ENCODE data around the gene TMEM101.
"Not testable (repeated sequence)": the region's sequence is repeated elsewhere in the genome, so short reads cannot be mapped to it uniquely, and the experiment has no call there.

Gene TMEM101

GRCh38 chr17:44000871-44001460, 13.8 kb downstream of the TMEM101 start:
- DNase-seq (ENCODE audit: low read depth in 2 of 2), result no peak

- DNase-seq (ENCODE audit: low read depth in 2 of 2), result no peak
Measured at GRCh38 chr17:44000141-44000860, 14.5 kb downstream of the TMEM101 start.

- no peak for DNase-seq (ENCODE audit: low read depth in 2 of 2)
Measured at GRCh38 chr17:43999024-43999423, 15.7 kb downstream of the TMEM101 start.

- DNase-seq (ENCODE audit: low read depth in 2 of 2), result no peak
Measured at GRCh38 chr17:43998552-43998951, 16.2 kb downstream of the TMEM101 start.

- not testable (repeated sequence) for DNase-seq (ENCODE audit: low read depth in 2 of 2)
Measured at GRCh38 chr17:43997180-43997579, 17.6 kb downstream of the TMEM101 start.

- no peak for DNase-seq (ENCODE audit: low read depth in 2 of 2)
Measured at GRCh38 chr17:43995150-43995471, 19.7 kb downstream of the TMEM101 start.

GRCh38 chr17:43994272-43995149, 20.3 kb downstream of the TMEM101 start:
- peak in 1 of 2 donors; percentile 41 for DNase-seq (ENCODE audit: low read depth in 2 of 2)

- no peak for DNase-seq (ENCODE audit: low read depth in 2 of 2)
Measured at GRCh38 chr17:43992641-43993040, 22.1 kb downstream of the TMEM101 start.

- no peak for DNase-seq (ENCODE audit: low read depth in 2 of 2)
Measured at GRCh38 chr17:43988301-43988700, 26.5 kb downstream of the TMEM101 start.

GRCh38 chr17:43987131-43988021, 27.4 kb downstream of the TMEM101 start:
- DNase-seq (ENCODE audit: low read depth in 2 of 2), result no peak

GRCh38 chr17:43986225-43986981, 28.4 kb downstream of the TMEM101 start:
- DNase-seq (ENCODE audit: low read depth in 2 of 2), result no peak

- DNase-seq (ENCODE audit: low read depth in 2 of 2), result no peak
Measured at GRCh38 chr17:43984521-43984920, 30.2 kb downstream of the TMEM101 start.

- no peak for DNase-seq (ENCODE audit: low read depth in 2 of 2)
Measured at GRCh38 chr17:43983515-43984411, 31.0 kb downstream of the TMEM101 start.

- DNase-seq (ENCODE audit: low read depth in 2 of 2), result no peak
Measured at GRCh38 chr17:43983196-43983514, 31.6 kb downstream of the TMEM101 start.

- DNase-seq (ENCODE audit: low read depth in 2 of 2), result no peak
Measured at GRCh38 chr17:43982171-43982570, 32.6 kb downstream of the TMEM101 start.

GRCh38 chr17:43979671-43980070, 35.1 kb downstream of the TMEM101 start:
- DNase-seq (ENCODE audit: low read depth in 2 of 2), result no peak

GRCh38 chr17:43979011-43979410, 35.8 kb downstream of the TMEM101 start:
- no peak for DNase-seq (ENCODE audit: low read depth in 2 of 2)

- no peak for DNase-seq (ENCODE audit: low read depth in 2 of 2)
Measured at GRCh38 chr17:43978078-43978477, 36.7 kb downstream of the TMEM101 start.

GRCh38 chr17:43976963-43977837, 37.6 kb downstream of the TMEM101 start:
- DNase-seq (ENCODE audit: low read depth in 2 of 2), result no peak

Measured in activated CD8-positive, alpha-beta memory T cell treated with anti-CD3 and anti-CD28 coated beads for 4 hours (primary cell).